HepG2 (cell line): ENCODE measurements around the gene ZNF488. TPM values are rescaled to one million over a fixed set of nuclear protein-coding genes. Genes with fewer than 3 reads are reported as not detected.

Experiments used
- ATAC-seq: fragments of 200-7000 bp; cut with Tn5 transposase; 3 replicates; pipeline ENCODE4 v1.9.1; 2020; ENCODE audit warnings: mild to moderate bottlenecking, moderate library complexity
- BruUV-seq: library from RNA; stranded (reverse); fragments of 400-500 nt; replicated peaks from 2 replicates; lab custom pipeline; 2021; lab: Mats Ljungman, UMichigan
- CTCF ChIA-PET: fragments of 300-600 bp; formaldehyde crosslinking; extraction: SDS; loops from one replicate; lab custom pipeline; 2021; ENCODE audit warnings: low total read pairs, inconsistent platforms, low intra/inter-chr PET ratio; lab: Yijun Ruan, JAX
- POLR2A ChIA-PET: fragments of 350-600 bp; sonication (Branson Sonifier 250); formaldehyde crosslinking; loops from one replicate; lab custom pipeline; 2020; ENCODE audit warnings: antibody characterized with exemption, inconsistent platforms; lab: Yijun Ruan, JAX
- DNase-seq: peaks from one replicate; pipeline ENCODE4 v3.0.0-alpha.2; 2015; ENCODE audit warnings: low spot score
- FAIRE-seq: peaks from 3 replicates; lab custom pipeline; 2011; peaks lifted over from hg19 to GRCh38; lab: Jason Lieb, UNC
- H2AFZ ChIP-seq: one replicate; pipeline ENCODE4 v1.6.1; 2011; ENCODE audit warnings: low read length, inconsistent platforms
- H3K27ac ChIP-seq: fragments of 300-600 bp; 3 replicates; pipeline ENCODE4 v1.8.0; 2011; ENCODE audit warnings: mixed run types, mild to moderate bottlenecking, mixed read lengths, low read length, inconsistent platforms; ENCODE audit not compliant: insufficient read depth; ENCODE audit errors: extremely low read length
- H3K27me3 ChIP-seq, 2 experiments: fragments of 200-600 bp in 1 of 2; 2 replicates in 1 of 2; 3 replicates in 1 of 2; pipeline versions ENCODE4 v1.6.0 to v1.8.0; 2011; ENCODE audit warnings: low read length in 2 of 2, mild to moderate bottlenecking in 2 of 2, moderate library complexity in 2 of 2, inconsistent platforms in 1 of 2; ENCODE audit not compliant: insufficient read depth in 2 of 2, control insufficient read depth in 1 of 2
- H3K36me3 ChIP-seq, 2 experiments: fragments of 200-600 bp in 1 of 2; replicated peaks in 1 of 2; 2 replicates in 1 of 2; 3 replicates in 1 of 2; pipeline versions ENCODE4 v1.5.1 to v1.8.0; 2011; ENCODE audit warnings: low read length in 2 of 2, inconsistent platforms in 1 of 2; ENCODE audit not compliant: insufficient read depth in 2 of 2, control insufficient read depth in 1 of 2
- H3K4me1 ChIP-seq: 2 replicates; pipeline ENCODE4 v1.5.1; 2012; ENCODE audit warnings: low read length, inconsistent platforms; ENCODE audit not compliant: insufficient read depth
- H3K4me2 ChIP-seq: 2 replicates; pipeline ENCODE4 v1.6.0; 2011; ENCODE audit warnings: low read depth, low read length, inconsistent platforms
- H3K4me3 ChIP-seq, 3 experiments: fragments of 200-600 bp in 1 of 3; sonication (generic), shearing (Covaris generic) in 1 of 3; replicated peaks in 1 of 3; 2 replicates each; pipeline ENCODE4 v1.5.1; 2011 to 2016; ENCODE audit warnings: low read length in 3 of 3, inconsistent platforms in 2 of 3, low read depth in 2 of 3, mild to moderate bottlenecking in 2 of 3, control low read depth in 1 of 3, mixed read lengths in 1 of 3; ENCODE audit not compliant: insufficient read depth in 1 of 3
- H3K79me2 ChIP-seq: one replicate; pipeline ENCODE4 v1.6.1; 2011; ENCODE audit warnings: low read length, inconsistent platforms; ENCODE audit not compliant: insufficient read depth
- H3K9ac ChIP-seq: 2 replicates; pipeline ENCODE4 v1.6.0; 2011; ENCODE audit warnings: mild to moderate bottlenecking, low read depth, low read length, inconsistent platforms; ENCODE audit not compliant: insufficient read depth
- H3K9me3 ChIP-seq: 2 replicates; pipeline ENCODE4 v1.5.1; 2012; ENCODE audit warnings: mild to moderate bottlenecking, low read length
- H4K20me1 ChIP-seq: 2 replicates; pipeline ENCODE4 v1.6.0; 2011; ENCODE audit warnings: inconsistent platforms, mild to moderate bottlenecking, low read length, moderate library complexity; ENCODE audit not compliant: insufficient read depth
- GMEB1 ChIP-seq: sonication (generic); formaldehyde crosslinking; IDR thresholded peaks from 2 replicates; pipeline ENCODE4 v1.5.1; 2020; ENCODE audit warnings: missing genetic modification reagents, mild to moderate bottlenecking, borderline replicate concordance
- HHEX ChIP-seq: IDR thresholded peaks from 2 replicates; pipeline ENCODE4 v1.6.1; 2016; ENCODE audit warnings: control low read depth
- HINFP ChIP-seq: sonication (generic); formaldehyde crosslinking; IDR thresholded peaks from 2 replicates; pipeline ENCODE4 v1.4.0; 2020; ENCODE audit warnings: low read depth, mild to moderate bottlenecking, missing genetic modification reagents
- MATR3 ChIP-seq: sonication (generic); formaldehyde crosslinking; IDR thresholded peaks from 2 replicates; pipeline ENCODE4 v1.4.0; 2020; ENCODE audit warnings: missing genetic modification reagents
- PHF21A ChIP-seq: sonication (generic); formaldehyde crosslinking; IDR thresholded peaks from 2 replicates; pipeline ENCODE4 v1.5.0; 2020; ENCODE audit warnings: mild to moderate bottlenecking, missing genetic modification reagents
- SMAD1 ChIP-seq: sonication (generic); formaldehyde crosslinking; IDR thresholded peaks from 2 replicates; pipeline ENCODE4 v1.4.0; 2020; ENCODE audit warnings: missing genetic modification reagents, low read depth, mild to moderate bottlenecking, borderline replicate concordance
- SNRNP70 ChIP-seq: fragments of 200-400 bp; formaldehyde crosslinking; IDR thresholded peaks from 2 replicates; pipeline ENCODE4 v1.6.1; 2017; ENCODE audit warnings: mild to moderate bottlenecking, low read depth, low read length, moderate library complexity
- TRAFD1 ChIP-seq: sonication (generic); formaldehyde crosslinking; IDR thresholded peaks from 2 replicates; pipeline ENCODE4 v1.5.1; 2020; ENCODE audit warnings: missing genetic modification reagents, mild to moderate bottlenecking, borderline replicate concordance
- ZNF142 ChIP-seq: sonication (generic); formaldehyde crosslinking; IDR thresholded peaks from 2 replicates; pipeline ENCODE4 v1.4.0; 2020; ENCODE audit warnings: missing genetic modification reagents
- ZNF784 ChIP-seq: sonication (generic); formaldehyde crosslinking; IDR thresholded peaks from 2 replicates; pipeline ENCODE4 v1.5.1; 2020; ENCODE audit warnings: missing genetic modification reagents, mild to moderate bottlenecking, borderline replicate concordance
- WGBS: methylation state at CpG from one replicate; pipeline ENCODE4 v1.1.6; 2017; ENCODE audit warnings: low lambda C conversion rate; 5-methylcytosine and 5-hydroxymethylcytosine counted together
- in situ Hi-C: cut with HindIII; loops from 2 replicates; pipeline ENCODE4 v1.10.0; 2017; ENCODE audit warnings: low pct_unique_long_range_greater_than_20kb; ENCODE audit not compliant: extremely low pct_ligation_motif_present
- intact Hi-C: fragments of 100-400 bp; cut with micrococcal nuclease; formaldehyde crosslinking; loops from one replicate; pipeline ENCODE4 v1.10.0; 2022; ENCODE audit not compliant: unreplicated experiment
- polyA plus RNA-seq, 8 experiments: library from polyadenylated mRNA; depleted of rRNA in 3 of 8; stranded (reverse) in 7 of 8; unstranded in 1 of 8; fragments of >200 nt; fragmentation: Illumina TruSeq in 4 of 8; extraction: Trizol in 4 of 8; gene quantifications; 2 replicates each; pipeline versions ENCODE4 v1.2.1 to v1.2.3, GENCODE V29; 2011 to 2016; ENCODE audit warnings: low read depth in 4 of 8, missing spikeins in 1 of 8, mixed read lengths in 1 of 8; ENCODE audit not compliant: insufficient read depth in 1 of 8
- total RNA-seq, 5 experiments: library from RNA; depleted of rRNA; stranded (reverse); fragments of >200 nt; fragmentation: Illumina TruSeq; extraction: Trizol; gene quantifications; 2 replicates each; pipeline ENCODE4 v1.2.3, GENCODE V29; 2016; ENCODE audit warnings: low read depth in 1 of 5

The ZNF488 gene
- total and polyA plus RNA-seq, 2 of the 13 experiments (the other 11 are each of a cell fraction or from before 2014, with no cell fraction given), result 0.13 to 0.15 TPM

GRCh38 chr10:47420305-47421056, 36.4 kb upstream of the ZNF488 start:
- Histone ChIP-seq H3K4me1 (no peaks in the 10 kb centered on the region), H3K4me3 (no peak overlapping the region), H3K9me3 (no peaks in the 10 kb centered on the region), H3K36me3 (no peaks in the 10 kb centered on the region), H4K20me1 (no peaks in the 10 kb centered on the region), H3K27me3 (peaks cover 2 to 10% of the 10 kb centered on the region in 2 experiments; a peak in 2 of 5 replicates), H3K9ac (no peak overlapping the region), H3K4me2 (no peak overlapping the region), H3K79me2 (no peaks in the 10 kb centered on the region), H2AFZ (no peak overlapping the region), H3K27ac (no peak overlapping the region)
- no TSS peak for BruUV-seq
- ChIA-PET POLR2A (no interaction called here), CTCF (no interaction called here)
- ATAC-seq (no peak), DNase-seq (no peak), FAIRE-seq (no peak)
- in situ Hi-C loops, result no loop called here
- WGBS, result 33% methylated on average over 7 of the region's 14 CpGs
- intact Hi-C loops, result no loop called here
- TF ChIP-seq ZNF784 (CRISPR knock-in tag) (no peak), GMEB1 (CRISPR knock-in tag) (no peak), HHEX (CRISPR knock-in tag) (no peak), ZNF142 (CRISPR knock-in tag) (no peak), HINFP (CRISPR knock-in tag) (no peak), MATR3 (CRISPR knock-in tag) (no peak), PHF21A (CRISPR knock-in tag) (no peak), SMAD1 (CRISPR knock-in tag) (no peak), TRAFD1 (CRISPR knock-in tag) (no peak), SNRNP70 (no peak)
